Peyer's patch (tissue), 4 donors: ENCODE data around the gene TENT5A.

Experiments
- POLR2A ChIP-seq, 2 donors: fragments of 450-650 bp; IDR thresholded peaks; one replicate each; pipeline ENCODE4 v1.5.1; 2017; ENCODE audit warnings: antibody characterized with exemption in 2 of 2, mild to moderate bottlenecking in 2 of 2, moderate library complexity in 2 of 2
- TF ChIP-seq, protein P1 (sequence below), 6 experiments: fragments of 450-650 bp in 4 of 6; fragments of 200-600 bp in 2 of 6; sonication (generic) in 1 of 6; IDR thresholded peaks; one replicate each; pipeline ENCODE4 v1.5.1; 2017 to 2019; ENCODE audit warnings: antibody characterized with exemption in 6 of 6, mild to moderate bottlenecking in 3 of 6, moderate library complexity in 1 of 6

GRCh38 chr6:81747327-81747726 is 5.2 kb downstream of the TENT5A start:
- TF ChIP-seq, protein P1, sequence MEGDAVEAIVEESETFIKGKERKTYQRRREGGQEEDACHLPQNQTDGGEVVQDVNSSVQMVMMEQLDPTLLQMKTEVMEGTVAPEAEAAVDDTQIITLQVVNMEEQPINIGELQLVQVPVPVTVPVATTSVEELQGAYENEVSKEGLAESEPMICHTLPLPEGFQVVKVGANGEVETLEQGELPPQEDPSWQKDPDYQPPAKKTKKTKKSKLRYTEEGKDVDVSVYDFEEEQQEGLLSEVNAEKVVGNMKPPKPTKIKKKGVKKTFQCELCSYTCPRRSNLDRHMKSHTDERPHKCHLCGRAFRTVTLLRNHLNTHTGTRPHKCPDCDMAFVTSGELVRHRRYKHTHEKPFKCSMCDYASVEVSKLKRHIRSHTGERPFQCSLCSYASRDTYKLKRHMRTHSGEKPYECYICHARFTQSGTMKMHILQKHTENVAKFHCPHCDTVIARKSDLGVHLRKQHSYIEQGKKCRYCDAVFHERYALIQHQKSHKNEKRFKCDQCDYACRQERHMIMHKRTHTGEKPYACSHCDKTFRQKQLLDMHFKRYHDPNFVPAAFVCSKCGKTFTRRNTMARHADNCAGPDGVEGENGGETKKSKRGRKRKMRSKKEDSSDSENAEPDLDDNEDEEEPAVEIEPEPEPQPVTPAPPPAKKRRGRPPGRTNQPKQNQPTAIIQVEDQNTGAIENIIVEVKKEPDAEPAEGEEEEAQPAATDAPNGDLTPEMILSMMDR (IDR thresholded peaks at IDR 0.05), result no peak
- no peak for TF ChIP-seq POLR2A (IDR thresholded peaks at IDR 0.05)
